ENCODE data around the gene ZC2HC1C.

The ZC2HC1C gene

DNA sequence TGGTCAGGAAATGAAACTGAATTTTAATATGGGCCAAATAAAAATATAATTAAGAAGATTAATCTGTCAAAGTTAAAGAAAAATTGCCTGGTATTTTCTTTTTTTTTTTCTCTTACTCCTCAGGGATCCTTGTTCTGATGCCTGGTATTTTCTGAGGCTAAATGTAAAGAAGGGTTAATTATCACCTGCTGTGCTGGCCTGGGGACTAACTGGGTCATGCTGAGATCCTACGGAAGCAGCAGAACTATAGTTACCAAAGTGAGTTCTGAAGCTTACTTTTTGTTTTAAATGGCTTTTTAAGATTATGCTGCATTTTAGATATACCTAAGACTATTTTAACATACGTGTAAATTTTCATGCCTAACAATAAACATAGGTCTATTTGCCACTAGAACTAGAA is 23.3 kb downstream of the ZC2HC1C start:
- TF ChIP-seq, protein P1, sequence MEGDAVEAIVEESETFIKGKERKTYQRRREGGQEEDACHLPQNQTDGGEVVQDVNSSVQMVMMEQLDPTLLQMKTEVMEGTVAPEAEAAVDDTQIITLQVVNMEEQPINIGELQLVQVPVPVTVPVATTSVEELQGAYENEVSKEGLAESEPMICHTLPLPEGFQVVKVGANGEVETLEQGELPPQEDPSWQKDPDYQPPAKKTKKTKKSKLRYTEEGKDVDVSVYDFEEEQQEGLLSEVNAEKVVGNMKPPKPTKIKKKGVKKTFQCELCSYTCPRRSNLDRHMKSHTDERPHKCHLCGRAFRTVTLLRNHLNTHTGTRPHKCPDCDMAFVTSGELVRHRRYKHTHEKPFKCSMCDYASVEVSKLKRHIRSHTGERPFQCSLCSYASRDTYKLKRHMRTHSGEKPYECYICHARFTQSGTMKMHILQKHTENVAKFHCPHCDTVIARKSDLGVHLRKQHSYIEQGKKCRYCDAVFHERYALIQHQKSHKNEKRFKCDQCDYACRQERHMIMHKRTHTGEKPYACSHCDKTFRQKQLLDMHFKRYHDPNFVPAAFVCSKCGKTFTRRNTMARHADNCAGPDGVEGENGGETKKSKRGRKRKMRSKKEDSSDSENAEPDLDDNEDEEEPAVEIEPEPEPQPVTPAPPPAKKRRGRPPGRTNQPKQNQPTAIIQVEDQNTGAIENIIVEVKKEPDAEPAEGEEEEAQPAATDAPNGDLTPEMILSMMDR (conservative IDR thresholded peaks at IDR 0.05; ENCODE audit: low read length), result no peak
- TF ChIP-seq EZH2phosphoT487 (IDR thresholded peaks at IDR 0.05; ENCODE audit: borderline replicate concordance), result no peak
- Histone ChIP-seq H3K36me3 (ENCODE audit: insufficient read depth, low read length) (peaks cover 42% of the 10 kb centered on the region; the same call in 1 of the 2 replicates), H3K9me3 (ENCODE audit: insufficient read depth, low read depth, low read length) (no peaks in the 10 kb centered on the region), H3K4me3 (ENCODE audit: low read length, poor library complexity, severe bottlenecking) (no peak overlapping the region), H3K9me2 (replicated peaks; ENCODE audit: low read depth, low read length) (no peaks in the 10 kb centered on the region), H2AFZ (ENCODE audit: low read length) (no peak overlapping the region), H3K27me3 (ENCODE audit: insufficient read depth, low read length, poor library complexity, severe bottlenecking) (no peaks in the 10 kb centered on the region), H3F3A (ENCODE audit: low read depth) (no peaks in the 10 kb centered on the region), H3K4me2 (ENCODE audit: low read depth, low read length, poor library complexity, severe bottlenecking) (no peak overlapping the region), H3K4me1 (ENCODE audit: insufficient read depth, low read length, poor library complexity, severe bottlenecking) (no peaks in the 10 kb centered on the region), H4K20me1 (ENCODE audit: insufficient read depth, low read length, poor library complexity, severe bottlenecking) (no peaks in the 10 kb centered on the region), H3K79me2 (ENCODE audit: insufficient read depth, low read length) (no peaks in the 10 kb centered on the region), H3K9ac (ENCODE audit: low read depth, low read length, poor library complexity, severe bottlenecking) (no peak overlapping the region)

DNA sequence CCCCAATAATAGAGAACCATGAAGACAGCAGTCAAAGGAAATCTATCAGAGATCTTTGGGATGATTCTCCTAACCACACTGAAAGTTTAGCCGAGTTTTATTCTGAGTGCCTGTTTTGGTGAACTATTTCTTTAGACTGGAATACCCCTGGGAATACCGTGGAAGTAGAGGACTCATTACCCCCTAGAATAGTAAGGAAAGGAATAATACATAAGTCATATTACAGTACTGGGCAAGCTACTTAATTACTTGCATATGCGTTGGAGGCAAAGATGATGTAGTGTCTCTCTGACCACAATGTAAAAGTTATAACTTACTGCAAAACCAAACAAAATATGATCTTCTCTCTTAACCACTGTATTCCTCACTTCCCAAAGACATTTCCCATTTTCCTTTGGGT is 25.5 kb downstream of the ZC2HC1C start:
- no peaks in the 10 kb centered on the region for H3F3A ChIP-seq (ENCODE audit: low read depth)
- H3K4me1 ChIP-seq (ENCODE audit: insufficient read depth, low read length, poor library complexity, severe bottlenecking), result no peaks in the 10 kb centered on the region
- TF ChIP-seq, protein P1 (conservative IDR thresholded peaks at IDR 0.05; ENCODE audit: low read length), result no peak
- no peak for TF ChIP-seq EZH2phosphoT487 (IDR thresholded peaks at IDR 0.05; ENCODE audit: borderline replicate concordance)
- no peak overlapping the region for H3K4me2 ChIP-seq (ENCODE audit: low read depth, low read length, poor library complexity, severe bottlenecking)
- H2AFZ ChIP-seq (ENCODE audit: low read length), result no peak overlapping the region
- no peak overlapping the region for H3K9ac ChIP-seq (ENCODE audit: low read depth, low read length, poor library complexity, severe bottlenecking)
- H3K27me3 ChIP-seq (ENCODE audit: insufficient read depth, low read length, poor library complexity, severe bottlenecking), result no peaks in the 10 kb centered on the region
- H3K79me2 ChIP-seq (ENCODE audit: insufficient read depth, low read length), result no peaks in the 10 kb centered on the region
- peaks cover 39% of the 10 kb centered on the region; the same call in 1 of the 2 replicates for H3K36me3 ChIP-seq (ENCODE audit: insufficient read depth, low read length)
- H3K4me3 ChIP-seq (ENCODE audit: low read length, poor library complexity, severe bottlenecking), result no peak overlapping the region
- no peaks in the 10 kb centered on the region for H3K9me3 ChIP-seq (ENCODE audit: insufficient read depth, low read depth, low read length)
- H3K9me2 ChIP-seq (replicated peaks; ENCODE audit: low read depth, low read length), result no peaks in the 10 kb centered on the region
- no peaks in the 10 kb centered on the region for H4K20me1 ChIP-seq (ENCODE audit: insufficient read depth, low read length, poor library complexity, severe bottlenecking)

DNA sequence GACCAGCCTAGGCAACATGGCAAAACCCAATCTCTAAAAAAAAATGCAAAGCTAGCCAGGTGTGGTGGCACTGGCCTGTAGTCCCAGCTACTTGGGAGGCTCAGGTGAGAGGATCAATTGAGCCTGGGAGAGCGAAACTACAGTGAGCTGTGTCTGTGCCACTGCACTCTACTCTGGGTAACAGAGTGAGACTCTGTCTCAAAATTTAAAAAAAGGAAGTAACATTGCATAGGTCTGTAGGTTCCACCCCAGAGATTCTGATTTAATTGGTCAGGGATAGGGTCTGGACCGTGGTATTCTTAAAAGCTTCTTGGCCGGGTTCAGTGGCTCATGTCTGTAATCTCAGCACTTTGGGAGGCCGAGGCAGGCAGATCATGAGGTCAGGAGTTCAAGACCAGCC is 26.2 kb downstream of the ZC2HC1C start:
- H3K4me1 ChIP-seq (ENCODE audit: insufficient read depth, low read length, poor library complexity, severe bottlenecking), result no peaks in the 10 kb centered on the region
- no peak overlapping the region for H3K4me3 ChIP-seq (ENCODE audit: low read length, poor library complexity, severe bottlenecking)
- H4K20me1 ChIP-seq (ENCODE audit: insufficient read depth, low read length, poor library complexity, severe bottlenecking), result no peaks in the 10 kb centered on the region
- no peaks in the 10 kb centered on the region for H3K9me2 ChIP-seq (replicated peaks; ENCODE audit: low read depth, low read length)
- no peak overlapping the region for H2AFZ ChIP-seq (ENCODE audit: low read length)
- H3K79me2 ChIP-seq (ENCODE audit: insufficient read depth, low read length), result no peaks in the 10 kb centered on the region
- H3K4me2 ChIP-seq (ENCODE audit: low read depth, low read length, poor library complexity, severe bottlenecking), result no peak overlapping the region
- no peaks in the 10 kb centered on the region for H3K27me3 ChIP-seq (ENCODE audit: insufficient read depth, low read length, poor library complexity, severe bottlenecking)
- TF ChIP-seq, protein P1 (conservative IDR thresholded peaks at IDR 0.05; ENCODE audit: low read length), result no peak
- no peak for TF ChIP-seq EZH2phosphoT487 (IDR thresholded peaks at IDR 0.05; ENCODE audit: borderline replicate concordance)
- no peak overlapping the region for H3K9ac ChIP-seq (ENCODE audit: low read depth, low read length, poor library complexity, severe bottlenecking)
- H3K9me3 ChIP-seq (ENCODE audit: insufficient read depth, low read depth, low read length), result no peaks in the 10 kb centered on the region
- no peaks in the 10 kb centered on the region for H3F3A ChIP-seq (ENCODE audit: low read depth)
- H3K36me3 ChIP-seq (ENCODE audit: insufficient read depth, low read length), result peaks cover 40% of the 10 kb centered on the region; the same call in 1 of the 2 replicates

All from Loucy (cell line).